Measurements from ENCODE around the gene IGF1R.

IGF1R gene

DNA sequence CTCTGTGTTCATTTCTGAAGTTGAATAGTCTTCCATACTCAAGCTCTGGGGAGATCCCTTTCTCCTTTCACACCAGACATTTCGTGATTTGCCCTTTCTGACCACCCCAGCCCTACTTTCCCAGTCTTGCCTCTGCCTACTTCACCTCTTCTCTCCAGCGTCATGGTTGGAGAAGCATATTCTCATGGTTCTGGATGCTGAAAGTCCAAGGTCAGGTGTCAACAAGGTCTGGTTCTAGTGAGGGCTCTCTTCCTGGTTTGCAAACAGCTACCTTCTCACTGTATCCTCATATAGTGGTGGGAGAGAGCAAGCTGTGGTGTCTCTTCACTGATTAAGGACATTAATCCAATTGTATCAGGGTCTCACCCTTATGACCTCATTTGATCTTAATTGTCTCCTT lies 169.4 kb downstream of the IGF1R start:
- no peak overlapping the region for H3K4me3 ChIP-seq (ENCODE audit: low read depth, low read length)

DNA sequence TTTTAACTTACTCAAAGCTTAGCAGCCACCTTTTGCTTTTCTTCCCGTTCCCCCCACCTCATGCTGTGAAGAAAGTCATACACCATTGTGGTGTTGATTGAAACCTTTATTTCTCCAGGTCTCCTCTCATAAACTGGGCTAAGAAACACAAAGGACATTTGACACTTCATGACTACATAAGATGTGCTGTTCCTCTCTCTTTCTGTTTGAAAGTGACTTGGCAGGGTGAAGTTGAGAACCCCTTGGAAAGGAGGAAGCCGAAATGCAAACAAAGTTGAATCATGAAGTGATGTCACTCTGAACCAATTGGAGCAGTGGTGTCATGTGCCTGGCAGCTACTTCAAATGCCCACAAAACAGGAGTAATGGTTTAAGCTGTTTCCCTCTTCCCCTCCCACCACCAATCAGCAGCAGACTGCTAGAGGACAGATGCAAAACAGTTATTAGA lies 174.7 kb downstream of the IGF1R start:
- H3K4me3 ChIP-seq (ENCODE audit: low read depth, low read length) = no peak overlapping the region

DNA sequence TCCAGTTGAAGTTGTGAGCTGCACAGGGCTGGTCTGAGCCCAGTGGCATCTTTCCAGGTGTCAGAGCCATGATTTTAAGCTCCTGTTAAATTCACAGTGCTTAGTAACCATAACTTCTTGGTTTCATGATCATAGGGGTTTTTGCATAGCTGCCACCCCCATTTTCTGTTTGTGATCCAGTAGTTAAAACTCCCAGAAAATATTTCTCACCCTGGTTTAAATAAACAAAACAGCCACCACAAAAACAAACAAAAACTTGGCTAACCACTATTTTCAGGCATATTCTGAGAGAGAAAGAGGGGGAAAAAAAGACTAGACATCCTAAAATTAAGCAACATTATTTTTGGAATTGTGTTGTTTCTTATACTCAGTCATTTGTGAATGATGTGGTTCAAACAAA lies 175.3 kb downstream of the IGF1R start:
- H3K4me3 ChIP-seq (ENCODE audit: low read depth, low read length) = no peak overlapping the region

DNA sequence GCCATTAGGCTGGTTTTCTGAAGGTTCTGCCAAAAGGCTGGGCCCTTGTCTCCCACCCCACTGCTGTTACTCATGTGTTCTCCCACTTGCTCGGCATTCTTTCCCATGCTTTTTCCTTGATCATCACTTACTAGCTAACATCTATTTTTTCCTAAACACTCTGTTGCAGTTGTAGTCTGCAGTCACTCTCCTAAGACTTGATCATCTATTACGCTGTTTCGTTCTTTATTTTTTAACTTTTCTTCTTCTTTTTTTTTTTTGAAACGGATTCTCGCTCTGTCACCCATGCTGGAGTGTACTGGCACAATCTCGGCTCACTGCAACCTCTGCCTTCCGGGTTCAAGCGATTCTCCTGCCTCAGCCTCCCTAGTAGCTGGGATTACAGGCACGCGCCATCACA lies 176.3 kb downstream of the IGF1R start:
- H3K4me3 ChIP-seq (ENCODE audit: low read depth, low read length) = no peak overlapping the region

DNA sequence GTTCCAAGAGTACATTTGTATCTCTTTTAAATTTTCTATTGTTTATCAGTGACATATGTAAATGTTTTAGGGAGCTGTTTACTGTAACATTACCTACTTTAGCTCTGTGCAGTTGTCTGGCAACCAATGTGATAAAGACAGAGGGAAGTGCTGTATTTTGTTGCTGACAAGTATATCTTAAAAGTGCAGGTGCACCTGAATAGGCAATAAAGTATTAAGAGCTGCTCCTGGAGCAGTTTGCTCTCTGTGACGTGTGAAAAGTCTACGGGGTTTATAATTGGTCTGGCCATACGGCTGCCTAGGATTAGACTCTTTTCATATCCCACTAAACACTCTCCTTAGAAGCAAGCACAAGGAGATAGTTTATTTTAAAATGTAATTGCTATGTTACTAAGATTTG lies 178.3 kb downstream of the IGF1R start:
- no peak overlapping the region for H3K4me3 ChIP-seq (ENCODE audit: low read depth, low read length)

DNA sequence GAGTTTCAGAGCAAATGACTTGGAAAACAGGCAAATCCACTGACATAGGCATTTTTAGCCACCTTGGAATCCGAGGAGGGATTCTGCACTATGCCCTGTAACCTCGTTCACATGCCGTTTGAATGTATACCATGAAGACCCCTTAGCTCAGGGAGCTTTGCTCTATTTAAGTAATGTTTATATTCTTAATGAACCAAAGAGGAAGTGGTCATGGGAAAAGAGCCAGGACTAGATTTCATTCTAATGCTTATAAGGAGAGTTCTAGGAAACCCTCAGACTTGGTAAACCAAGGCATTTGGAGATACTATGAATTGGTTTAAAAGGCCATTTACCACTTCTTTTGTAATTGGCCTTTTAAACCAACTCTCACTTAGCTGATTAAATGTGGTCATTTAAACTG lies 178.9 kb downstream of the IGF1R start:
- H3K4me3 ChIP-seq (ENCODE audit: low read depth, low read length) = no peak overlapping the region

DNA sequence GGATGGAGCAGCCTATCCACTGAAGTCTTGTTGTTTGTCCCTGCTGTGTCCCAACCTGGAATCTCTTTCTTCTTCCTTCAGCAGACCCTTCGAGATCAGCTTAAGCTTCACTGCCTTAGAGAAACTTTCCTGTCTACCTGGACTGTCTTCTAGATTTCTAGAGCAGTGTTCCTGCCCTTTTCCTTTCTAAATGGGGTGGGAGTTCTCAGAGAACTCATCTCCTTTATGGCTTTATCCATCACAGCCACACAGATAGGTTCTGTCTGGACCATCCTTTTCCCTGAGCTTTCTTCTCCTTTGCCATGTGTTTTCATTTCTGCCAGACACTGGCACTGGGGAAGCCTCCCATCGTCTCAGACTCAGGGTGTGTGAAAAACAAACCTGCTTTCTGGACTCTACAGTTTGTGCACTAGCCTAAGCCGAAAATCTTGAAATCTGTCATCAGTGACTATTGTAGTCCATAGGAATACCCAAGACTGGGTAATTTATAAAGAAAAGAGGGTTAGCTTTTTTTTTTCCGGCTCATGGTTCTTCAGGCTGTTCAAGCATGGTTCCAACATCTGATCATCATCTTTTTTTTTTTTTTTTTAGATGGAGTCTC lies 181.8 kb downstream of the IGF1R start:
- no peak overlapping the region for H3K4me3 ChIP-seq (ENCODE audit: low read depth, low read length)

DNA sequence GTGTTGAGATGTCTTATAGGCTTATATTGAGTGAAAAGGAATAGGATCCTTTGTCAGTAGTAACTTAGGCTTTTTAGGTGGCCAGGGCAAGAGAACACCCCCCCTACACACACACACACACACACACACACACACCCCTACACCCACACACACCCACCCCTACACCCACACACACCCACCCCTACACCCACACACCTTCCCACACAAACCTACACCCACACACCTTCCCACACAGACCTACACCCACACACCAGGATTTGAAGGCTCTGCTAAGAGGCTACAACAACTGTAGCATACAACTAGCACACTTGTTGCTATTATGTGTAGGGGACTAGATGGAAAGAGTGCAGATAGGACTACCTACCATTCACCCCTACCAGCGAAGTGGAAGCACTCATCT lies 186.6 kb downstream of the IGF1R start:
- no peak overlapping the region for H3K4me3 ChIP-seq (ENCODE audit: low read depth, low read length)

DNA sequence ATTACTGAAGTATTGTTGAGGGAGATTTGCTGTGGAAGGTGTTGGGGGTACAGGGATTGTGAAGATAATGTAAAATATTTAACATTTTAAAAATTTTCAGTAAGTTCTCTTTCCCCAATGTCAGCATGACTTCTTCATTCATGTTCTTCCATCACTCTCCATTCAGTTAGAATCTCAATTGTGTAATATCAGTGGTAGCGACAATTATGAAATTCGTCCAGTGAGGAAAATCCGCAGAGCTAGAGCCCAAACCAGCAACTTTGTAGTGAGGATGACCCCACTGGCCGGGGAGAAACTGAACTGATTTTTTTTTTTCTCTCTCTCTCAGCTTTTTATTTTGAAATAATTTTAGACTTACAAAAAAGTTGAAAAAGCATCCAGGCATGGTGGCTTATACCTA lies 187.5 kb downstream of the IGF1R start:
- no peak overlapping the region for H3K4me3 ChIP-seq (ENCODE audit: low read depth, low read length)

DNA sequence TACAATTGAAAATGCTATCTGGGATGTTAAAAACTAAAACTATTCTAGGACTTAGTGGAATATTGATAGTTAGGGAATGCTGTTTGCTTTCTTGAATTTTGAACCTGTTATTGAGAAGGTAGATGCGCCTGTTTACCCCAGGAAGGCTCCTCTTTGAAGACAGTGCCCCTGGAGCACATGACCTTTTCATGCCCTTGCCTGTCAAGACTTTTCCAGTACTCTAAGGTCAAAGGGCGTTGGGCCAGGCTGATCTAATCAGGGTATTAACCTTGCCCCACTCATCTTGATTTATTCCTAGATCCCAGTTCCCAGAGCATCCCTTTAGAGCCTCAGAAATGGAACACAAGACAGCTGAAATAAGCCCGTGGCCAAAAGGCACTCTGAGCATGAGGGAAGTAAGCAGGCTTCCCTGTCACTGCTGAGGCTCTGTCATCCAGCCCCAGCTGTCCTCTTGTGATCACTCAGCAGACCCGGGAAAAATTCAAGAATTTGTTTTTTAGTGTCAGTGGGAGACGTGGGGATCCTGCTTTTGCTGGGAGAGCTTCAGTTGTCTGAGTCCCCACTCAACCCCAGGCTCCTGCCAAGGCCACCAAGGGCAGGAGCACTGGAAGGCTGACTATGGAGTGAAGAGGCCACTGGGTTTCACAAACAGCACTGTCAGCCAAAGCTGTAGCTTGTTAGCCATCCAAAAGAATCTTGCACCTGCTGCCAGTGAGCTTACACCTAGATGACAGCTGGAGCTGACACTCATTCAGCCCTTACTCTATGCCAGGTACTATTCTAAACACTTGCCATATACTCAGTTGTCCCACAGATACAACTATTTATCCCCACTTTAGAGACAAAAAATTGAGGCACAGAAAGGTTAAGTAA lies 190.3 kb downstream of the IGF1R start:
- H3K4me3 ChIP-seq (ENCODE audit: low read depth, low read length) = no peak overlapping the region

DNA sequence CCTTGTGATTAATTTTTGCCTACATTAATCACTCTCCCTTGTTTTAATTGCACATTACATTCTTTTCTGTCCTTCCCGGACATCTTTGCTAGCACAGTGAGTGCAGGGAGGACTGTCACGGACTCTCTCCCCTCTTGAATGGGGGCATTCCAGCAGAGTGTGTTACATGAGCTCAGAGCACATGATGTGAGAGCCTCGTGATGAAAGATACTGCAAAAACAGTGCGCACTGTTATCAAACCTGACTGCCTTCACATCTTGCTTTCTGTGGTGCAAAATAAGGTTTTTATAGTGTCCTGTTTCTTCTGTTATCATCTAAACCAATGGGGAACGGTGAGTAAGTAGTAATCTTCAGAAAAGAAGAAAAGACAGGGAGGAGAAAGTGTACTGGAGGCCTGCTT lies 191.7 kb downstream of the IGF1R start:
- H3K4me3 ChIP-seq (ENCODE audit: low read depth, low read length) = no peak overlapping the region

DNA sequence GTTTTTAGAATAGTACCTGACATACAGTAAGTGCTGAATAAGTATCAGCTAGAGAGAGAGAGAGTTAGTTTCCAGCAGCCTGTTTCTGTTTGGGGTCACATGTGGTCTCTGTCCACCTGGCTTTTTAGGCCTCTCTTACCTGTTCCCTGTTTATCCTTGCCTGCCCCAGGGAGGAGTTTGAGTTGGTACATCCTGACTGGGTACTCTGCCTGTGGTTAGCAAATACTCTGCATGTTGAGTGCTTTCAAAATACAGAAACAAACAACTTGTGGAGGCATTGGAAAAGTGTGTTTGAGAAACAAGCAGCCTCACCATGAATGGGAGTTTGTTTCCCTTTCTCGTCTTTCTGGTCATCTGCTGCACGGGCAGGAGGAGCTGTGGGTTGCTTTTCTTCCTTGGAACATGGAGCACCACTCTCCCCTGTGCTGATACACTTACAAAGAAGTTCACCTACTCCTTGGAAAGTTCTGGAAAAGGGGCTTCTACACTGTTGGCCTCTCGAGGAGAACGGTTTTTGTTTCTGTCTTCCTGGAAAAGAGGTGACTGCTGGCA lies 193.2 kb downstream of the IGF1R start:
- no peak overlapping the region for H3K4me3 ChIP-seq (ENCODE audit: low read depth, low read length)

DNA sequence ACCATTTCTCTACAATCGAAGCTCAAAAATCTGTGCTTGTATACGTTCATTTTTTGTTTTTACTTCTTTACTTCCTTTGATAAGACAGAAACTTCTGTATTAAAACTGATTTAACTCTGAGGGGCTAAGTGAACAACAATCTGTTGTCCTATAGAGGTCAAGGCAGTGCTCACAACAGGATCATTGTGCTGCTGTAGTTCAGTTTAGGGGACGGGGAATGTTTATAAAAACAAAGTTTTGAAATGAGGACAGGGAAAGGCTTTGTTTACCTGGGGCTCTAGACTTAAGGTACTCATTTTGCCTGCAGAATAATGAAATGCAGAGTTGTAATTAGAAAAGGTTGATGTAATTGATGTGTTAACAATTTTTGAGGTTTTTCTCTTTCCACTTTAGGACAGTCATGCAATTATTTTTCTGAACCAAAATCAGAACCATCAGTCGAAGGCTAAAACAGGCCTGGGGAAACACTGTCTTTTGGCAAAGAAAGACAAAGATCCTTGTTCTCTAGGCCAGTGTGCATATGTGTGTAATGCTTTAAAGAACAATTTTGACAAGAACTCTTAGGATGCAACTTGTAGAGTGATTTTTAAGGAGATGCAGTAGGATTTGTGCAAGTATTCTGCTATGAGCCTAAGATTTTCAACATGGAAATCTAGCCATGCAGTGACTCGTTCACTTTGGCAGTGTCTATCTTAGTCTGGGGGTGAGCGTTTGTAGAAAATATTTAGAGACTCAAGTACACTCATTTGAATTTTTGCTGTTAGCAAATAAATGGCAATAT lies 194.0 kb downstream of the IGF1R start:
- no peak overlapping the region for H3K4me3 ChIP-seq (ENCODE audit: low read depth, low read length)

DNA sequence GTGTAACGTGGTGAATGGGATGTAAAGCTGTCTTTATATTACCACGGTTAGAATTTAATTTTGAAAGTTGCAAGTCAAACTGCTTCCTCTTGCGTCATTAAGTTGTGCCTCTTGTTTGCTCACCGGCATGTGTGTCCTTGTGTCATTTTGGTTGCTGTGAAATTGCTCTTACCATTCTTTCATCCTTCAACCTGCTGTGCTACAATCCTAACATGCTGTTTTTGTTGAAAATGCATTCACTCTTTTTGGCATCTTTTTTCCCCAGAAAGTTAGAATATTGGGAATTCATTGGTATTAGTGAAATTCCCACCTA lies 194.6 kb downstream of the IGF1R start:
- no peak overlapping the region for H3K4me3 ChIP-seq (ENCODE audit: low read depth, low read length)

DNA sequence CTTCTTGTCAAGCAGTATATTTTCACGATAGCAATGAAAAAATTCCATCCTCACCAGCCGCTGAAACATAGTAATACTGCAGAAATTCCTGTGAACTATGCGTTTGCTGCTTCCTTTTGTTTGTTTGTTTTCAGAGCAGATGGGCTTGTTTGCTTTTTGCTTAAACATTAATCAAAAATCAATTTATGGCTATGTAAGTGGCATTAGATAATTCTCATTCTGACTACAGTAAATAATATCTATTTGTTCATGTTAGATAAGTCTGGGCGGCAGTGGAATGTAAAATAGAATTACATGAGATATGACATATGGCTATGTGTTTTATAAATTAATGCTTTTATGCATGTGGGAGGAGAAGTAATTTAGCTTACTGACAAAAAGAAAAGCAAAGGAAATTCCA lies 195.5 kb downstream of the IGF1R start:
- H3K4me3 ChIP-seq (ENCODE audit: low read depth, low read length) = no peak overlapping the region

DNA sequence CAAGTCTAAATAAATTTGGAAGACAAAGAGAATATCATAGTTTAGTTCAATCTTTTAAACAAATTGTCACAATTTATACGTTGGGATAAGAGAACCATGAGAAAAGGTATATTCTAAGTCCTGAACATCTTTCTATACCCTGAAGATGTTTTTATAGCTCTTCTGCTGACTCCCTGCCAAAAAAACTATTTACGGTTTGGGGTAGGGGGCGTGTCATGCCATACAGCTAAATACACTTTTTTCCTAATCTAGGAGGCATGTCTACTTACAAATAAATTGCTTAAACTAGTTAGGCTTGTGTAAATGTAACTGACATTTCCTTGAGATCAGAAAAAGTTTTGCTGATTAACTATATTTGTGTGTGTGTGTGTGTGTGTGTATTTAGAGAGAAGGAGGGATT lies 195.9 kb downstream of the IGF1R start:
- H3K4me3 ChIP-seq (ENCODE audit: low read depth, low read length) = no peak overlapping the region

DNA sequence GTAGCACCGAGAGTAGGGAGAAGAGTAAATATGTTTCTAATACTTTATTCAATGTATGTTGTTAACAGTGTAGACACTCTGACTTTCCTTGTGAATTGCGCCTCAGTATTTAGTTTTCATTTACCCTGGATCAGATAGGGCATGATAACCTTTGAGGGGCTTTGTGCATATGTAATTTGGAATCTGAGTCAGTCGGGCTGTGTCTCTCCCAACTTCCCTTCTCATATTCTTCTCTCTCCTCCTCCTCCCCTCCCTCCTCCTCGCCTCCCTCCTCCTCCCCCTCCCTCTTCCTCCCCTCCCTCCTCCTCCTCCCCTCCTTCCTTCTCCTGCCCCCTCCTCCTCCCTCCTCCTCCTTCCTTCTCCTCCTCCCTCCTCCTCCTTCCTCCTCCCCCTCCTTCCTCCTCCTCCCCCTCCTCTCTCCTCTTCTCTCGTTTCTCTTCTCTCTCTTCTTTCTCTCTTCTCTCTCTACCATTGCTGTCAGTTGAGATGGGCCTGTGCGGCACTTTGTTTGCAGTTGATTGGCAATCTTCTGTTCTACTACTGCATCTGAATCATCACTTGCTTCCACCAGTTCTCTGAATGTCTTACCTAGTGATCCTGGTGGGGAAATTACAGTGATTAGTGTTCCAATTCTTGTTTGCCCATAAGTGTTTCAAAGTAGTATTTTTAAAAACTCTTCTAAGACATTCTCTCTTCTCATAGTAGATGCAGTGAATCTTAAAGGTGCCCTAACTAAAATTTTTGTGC lies 197.0 kb downstream of the IGF1R start:
- H3K4me3 ChIP-seq (ENCODE audit: low read depth, low read length) = no peak overlapping the region

DNA sequence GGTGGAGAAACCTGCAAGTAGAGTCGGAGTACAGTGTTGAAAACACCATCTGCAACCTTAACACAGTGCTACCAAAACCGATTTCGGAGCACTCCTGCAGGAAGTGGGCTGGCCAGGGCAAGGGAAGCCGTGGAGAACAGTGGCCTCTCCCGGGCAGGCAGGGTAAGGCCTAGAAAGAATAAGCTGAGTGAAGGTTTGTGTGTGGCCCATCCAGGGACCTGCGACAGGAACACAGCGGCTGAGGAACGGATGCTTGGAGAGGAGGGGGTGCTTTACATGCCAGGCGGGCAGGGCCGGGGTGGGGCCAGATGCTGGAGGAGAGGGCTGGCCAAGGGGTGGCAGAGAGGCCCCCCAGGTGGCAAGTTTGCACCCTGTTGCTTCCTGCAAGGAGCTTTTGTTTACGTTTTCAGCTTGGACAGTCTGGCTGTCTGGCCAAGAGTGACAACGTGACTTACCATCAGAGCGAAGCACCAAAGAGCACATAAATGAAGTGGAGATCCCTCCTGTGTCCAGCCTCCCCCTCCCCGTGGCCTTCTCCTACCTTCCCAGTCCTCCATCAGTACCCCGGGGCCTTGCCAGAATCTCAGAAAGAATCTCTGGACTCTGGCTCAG lies 202.7 kb downstream of the IGF1R start:
- H3K4me3 ChIP-seq (ENCODE audit: low read depth, low read length) = no peak overlapping the region

DNA sequence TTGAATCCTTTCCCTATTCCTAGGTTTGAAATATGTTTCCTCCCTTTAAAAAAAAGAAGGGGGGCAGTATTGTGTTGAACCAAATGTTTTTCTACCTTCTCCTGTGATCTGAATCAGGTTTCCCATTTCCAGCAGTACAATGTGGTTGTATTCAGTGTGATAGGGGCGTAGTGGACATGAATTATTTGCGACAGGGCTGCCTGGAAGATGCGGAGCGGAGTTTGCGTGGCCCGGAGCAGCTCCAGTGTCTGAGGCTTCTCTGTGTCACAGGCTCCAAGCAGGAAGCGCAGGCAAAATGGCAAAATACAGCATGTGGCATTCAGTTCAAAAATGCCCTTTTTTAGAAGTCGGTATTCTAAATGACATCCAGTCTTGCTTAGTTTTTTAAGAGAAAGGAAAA lies 204.8 kb downstream of the IGF1R start:
- H3K4me3 ChIP-seq (ENCODE audit: low read depth, low read length) = peak overlapping the region; percentile 66

DNA sequence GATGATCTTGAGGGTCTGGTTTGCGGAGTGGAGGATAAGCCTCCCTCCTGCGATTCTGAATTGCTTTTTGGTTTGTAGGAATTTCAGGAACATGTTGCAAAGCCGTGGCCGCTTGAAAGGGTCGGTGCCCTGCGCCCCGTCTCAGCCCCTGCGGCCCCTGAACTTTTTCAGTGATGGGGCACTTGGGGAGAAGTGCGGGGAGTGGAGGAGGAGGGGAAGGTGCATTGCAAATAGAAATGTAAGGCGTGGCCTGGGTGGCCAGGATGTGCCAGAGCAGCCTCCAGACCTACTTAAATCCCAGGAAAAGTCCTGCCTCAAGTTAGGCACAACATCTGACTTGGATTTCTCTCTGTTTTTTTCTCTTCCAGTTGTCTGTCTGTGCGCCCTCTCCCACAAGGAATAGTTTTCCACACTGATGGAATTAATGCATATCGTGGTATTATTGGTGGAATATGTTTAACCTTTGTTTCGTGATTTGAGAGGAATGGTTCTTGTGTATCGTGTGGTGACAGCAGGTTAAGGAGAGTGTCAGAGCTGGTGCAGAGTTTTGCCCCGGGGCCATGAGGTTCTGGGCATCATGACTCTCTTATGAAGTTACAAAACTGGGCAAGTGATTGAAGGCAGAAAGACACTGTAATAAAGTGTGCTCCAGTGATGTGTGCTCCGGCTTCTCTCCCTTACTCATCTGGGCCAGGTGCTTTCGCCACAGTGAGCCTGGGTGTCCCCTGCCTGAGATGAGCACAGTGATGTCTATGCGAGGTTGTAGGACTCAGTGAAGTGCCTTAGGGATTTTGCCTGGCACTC lies 205.5 kb downstream of the IGF1R start:
- no peak overlapping the region for H3K4me3 ChIP-seq (ENCODE audit: low read depth, low read length)
